Duodenal mucosa (tissue), 2 donors: ENCODE results near the gene CCDC66.

Source experiments
- H3K27ac ChIP-seq: one replicate; pipeline ENCODE4 v1.7.0; 2013; ENCODE audit warnings: low read depth, low read length
- H3K27me3 ChIP-seq, 2 donors: one replicate each; pipeline ENCODE4 v1.7.0; 2013; ENCODE audit warnings: low read length in 2 of 2, control low read depth in 1 of 2; ENCODE audit not compliant: insufficient read depth in 2 of 2, control insufficient read depth in 1 of 2
- H3K36me3 ChIP-seq, 2 donors: one replicate each; pipeline ENCODE4 v1.7.0; 2013; ENCODE audit warnings: low read length in 2 of 2, control low read depth in 1 of 2; ENCODE audit not compliant: insufficient read depth in 2 of 2, control insufficient read depth in 1 of 2
- H3K4me1 ChIP-seq, 2 donors: one replicate each; pipeline ENCODE4 v1.7.0; 2013; ENCODE audit warnings: low read length in 2 of 2, control low read depth in 1 of 2; ENCODE audit not compliant: insufficient read depth in 2 of 2, control insufficient read depth in 1 of 2
- H3K4me3 ChIP-seq, 2 donors: one replicate each; pipeline ENCODE4 v1.7.0; 2013; ENCODE audit warnings: low read length in 2 of 2, low read depth in 1 of 2
- H3K9ac ChIP-seq, 2 donors: one replicate each; pipeline ENCODE4 v1.7.0; 2013; ENCODE audit warnings: low read length in 2 of 2, low read depth in 1 of 2
- H3K9me3 ChIP-seq, 2 donors: one replicate each; pipeline ENCODE4 v1.7.0; 2013; ENCODE audit warnings: low read length in 2 of 2, control low read depth in 1 of 2; ENCODE audit not compliant: control insufficient read depth in 1 of 2

Gene CCDC66

DNA sequence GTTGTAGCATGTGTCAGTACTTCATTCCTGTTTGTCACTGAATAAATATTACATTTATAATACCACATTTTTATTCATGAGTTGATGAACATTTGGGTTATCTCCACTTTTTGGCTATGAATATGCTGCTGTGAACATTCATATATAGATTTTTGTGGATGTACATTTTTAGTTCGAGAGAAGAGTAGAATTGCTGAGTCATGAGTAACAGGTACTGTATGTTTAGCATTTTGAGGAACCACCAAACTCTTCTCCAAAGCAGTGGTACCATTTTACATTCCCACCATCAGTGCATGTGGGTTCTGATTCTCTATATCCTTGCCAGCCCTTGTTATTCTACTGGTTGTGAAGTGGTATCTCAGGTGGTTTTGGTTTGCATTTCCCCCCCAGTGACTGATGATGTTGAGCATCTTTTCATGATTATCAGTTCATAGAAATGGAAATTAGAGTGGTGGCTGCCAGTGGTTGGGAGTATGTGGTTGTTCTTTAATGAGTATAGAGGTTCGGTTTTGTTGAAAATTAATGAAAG lies 59.6 kb downstream of the CCDC66 start:
- Histone ChIP-seq H3K4me3 (no peak overlapping the region), H3K27me3 (no peaks in the 10 kb centered on the region), H3K9me3 (no peaks in the 10 kb centered on the region), H3K27ac (no peak overlapping the region), H3K9ac (no peak overlapping the region), H3K4me1 (peaks cover 0 to 8% of the 10 kb centered on the region in 2 donors), H3K36me3 (peaks cover 33 to 43% of the 10 kb centered on the region in 2 donors)

DNA sequence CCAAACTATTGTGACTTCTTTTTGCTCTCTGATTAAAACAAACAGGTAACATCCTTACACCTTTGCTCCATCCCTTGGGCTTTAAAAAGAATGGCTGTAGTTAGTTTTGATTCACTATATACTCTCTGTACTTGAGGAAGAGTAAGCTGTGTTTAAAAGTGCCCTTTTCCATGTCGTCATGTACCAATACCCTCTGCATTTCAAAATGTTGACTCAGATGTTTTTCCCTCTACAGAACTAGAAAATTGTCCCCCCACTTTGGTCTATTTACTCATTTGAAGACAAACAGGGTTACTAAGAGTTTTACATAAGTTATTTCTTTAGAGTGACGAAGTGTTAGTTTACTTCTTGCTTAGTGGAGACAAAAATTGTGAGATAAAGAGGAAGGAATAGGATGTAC lies 63.4 kb downstream of the CCDC66 start:
- Histone ChIP-seq H3K4me3 (no peak overlapping the region), H3K36me3 (peaks cover 35 to 57% of the 10 kb centered on the region in 2 donors), H3K9me3 (no peaks in the 10 kb centered on the region), H3K9ac (no peak overlapping the region), H3K27ac (no peak overlapping the region), H3K4me1 (peaks cover 0 to 13% of the 10 kb centered on the region in 2 donors), H3K27me3 (no peaks in the 10 kb centered on the region)

DNA sequence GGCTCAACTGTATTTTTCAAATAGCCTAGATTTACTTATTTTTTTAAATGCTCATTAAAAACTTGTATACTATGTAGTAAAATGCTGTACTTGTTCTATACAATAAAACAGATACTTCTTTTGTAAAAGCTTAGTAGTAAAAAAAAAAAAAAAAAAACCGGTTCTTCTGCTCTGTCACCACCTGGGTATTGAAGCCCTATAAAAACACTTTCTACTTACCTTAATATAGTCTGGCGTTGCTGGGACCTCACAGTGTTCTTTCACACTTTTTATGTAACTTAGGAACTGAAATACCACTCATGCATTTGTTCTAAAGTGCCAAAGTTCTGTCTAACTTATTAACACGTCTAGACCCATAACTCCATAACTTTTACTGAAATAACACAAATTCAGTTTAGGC lies 64.7 kb downstream of the CCDC66 start:
- Histone ChIP-seq H3K9me3 (no peaks in the 10 kb centered on the region), H3K4me1 (peaks cover 0 to 13% of the 10 kb centered on the region in 2 donors), H3K9ac (no peak overlapping the region), H3K27me3 (no peaks in the 10 kb centered on the region), H3K4me3 (no peak overlapping the region), H3K27ac (no peak overlapping the region), H3K36me3 (peaks cover 35 to 66% of the 10 kb centered on the region in 2 donors)

DNA sequence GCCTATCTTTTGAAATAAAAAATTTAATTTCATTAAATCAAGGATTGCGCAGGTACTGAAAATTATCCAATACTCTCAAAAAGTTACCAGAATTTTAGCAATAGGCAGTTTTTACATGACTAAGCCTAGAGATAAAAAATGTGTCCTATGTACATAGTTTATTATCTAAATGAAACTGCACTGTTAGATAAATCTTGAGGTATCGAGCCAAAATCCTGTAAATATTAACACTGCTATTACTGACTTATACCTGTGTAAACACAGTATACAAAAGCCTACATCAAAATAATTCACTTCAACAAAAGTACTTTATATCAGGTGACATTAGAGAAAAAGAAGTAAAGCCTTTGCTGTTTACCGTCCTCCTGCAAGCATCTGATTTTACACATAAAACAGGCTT lies 65.4 kb downstream of the CCDC66 start:
- H3K36me3 ChIP-seq: peaks cover 38 to 69% of the 10 kb centered on the region in 2 donors
- no peak overlapping the region for H3K9ac ChIP-seq
- H3K27ac ChIP-seq: no peak overlapping the region
- no peaks in the 10 kb centered on the region for H3K27me3 ChIP-seq
- H3K4me3 ChIP-seq: no peak overlapping the region
- H3K4me1 ChIP-seq: peaks cover 0 to 13% of the 10 kb centered on the region in 2 donors
- H3K9me3 ChIP-seq: no peaks in the 10 kb centered on the region

DNA sequence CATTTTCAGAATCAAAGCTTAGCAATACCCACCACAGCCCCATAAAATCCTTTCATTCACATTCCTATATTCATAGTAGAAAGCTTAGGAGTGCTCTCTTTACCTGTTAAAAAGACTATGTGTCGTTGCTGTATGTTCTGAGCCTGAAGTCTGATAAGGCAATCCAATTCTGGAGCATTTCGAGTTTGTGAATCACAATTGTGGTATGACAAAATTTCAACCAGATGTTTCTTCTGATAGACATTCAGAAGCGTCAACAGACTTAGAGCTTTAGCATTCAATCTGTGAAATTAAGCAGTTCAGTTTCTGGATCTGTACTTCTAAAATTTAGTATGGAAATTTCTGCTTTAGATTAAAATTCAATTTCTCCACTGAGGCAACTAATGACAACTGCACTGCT lies 67.8 kb downstream of the CCDC66 start:
- H3K9me3 ChIP-seq: no peaks in the 10 kb centered on the region
- H3K4me3 ChIP-seq: no peak overlapping the region
- no peak overlapping the region for H3K9ac ChIP-seq
- no peaks in the 10 kb centered on the region for H3K27me3 ChIP-seq
- peaks cover 25 to 66% of the 10 kb centered on the region in 2 donors for H3K36me3 ChIP-seq
- H3K4me1 ChIP-seq: peaks cover 11 to 21% of the 10 kb centered on the region in 2 donors
- no peak overlapping the region for H3K27ac ChIP-seq

DNA sequence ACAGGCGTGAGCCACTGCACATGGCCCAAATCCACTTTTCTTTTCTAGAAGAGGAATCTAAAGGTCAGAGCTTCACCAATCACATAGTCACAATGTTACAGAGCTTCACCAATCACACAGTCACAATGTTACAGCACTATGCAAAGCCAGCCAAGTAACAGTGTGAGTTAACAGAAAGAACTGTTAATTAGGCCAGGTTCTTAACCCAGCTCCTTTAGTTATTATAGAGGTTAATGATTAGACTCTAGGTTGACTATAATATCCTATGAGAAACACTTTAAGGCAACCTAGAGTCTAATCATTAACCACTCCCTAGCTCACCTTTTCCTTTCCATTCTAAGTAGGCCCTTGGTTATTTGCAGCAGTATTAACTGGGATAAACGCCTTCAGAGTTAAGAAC lies 72.1 kb downstream of the CCDC66 start:
- Histone ChIP-seq H3K9ac (no peak overlapping the region), H3K9me3 (no peaks in the 10 kb centered on the region), H3K36me3 (peaks cover 16 to 54% of the 10 kb centered on the region in 2 donors), H3K4me3 (no peak overlapping the region), H3K27ac (no peak overlapping the region), H3K4me1 (peaks cover 8 to 13% of the 10 kb centered on the region in 2 donors), H3K27me3 (no peaks in the 10 kb centered on the region)

DNA sequence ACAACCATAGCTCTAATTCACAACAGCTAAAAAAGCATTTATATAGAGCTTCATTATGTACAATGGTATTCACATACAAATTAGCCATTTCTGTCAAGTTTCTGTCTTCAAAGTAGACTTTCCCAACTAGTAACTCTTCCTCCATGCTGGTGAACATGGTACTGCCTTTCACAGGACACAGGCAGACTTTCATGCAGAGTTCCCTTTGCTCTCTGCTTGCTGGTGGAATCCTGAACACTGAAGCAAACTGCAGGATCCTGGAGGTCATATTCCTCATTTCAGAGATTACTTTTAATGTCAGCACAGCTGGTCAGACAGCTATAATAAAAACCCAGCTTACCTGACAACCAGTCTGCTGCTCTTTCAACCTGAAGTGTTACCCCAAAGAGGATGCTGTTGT lies 72.5 kb downstream of the CCDC66 start:
- no peak overlapping the region for H3K27ac ChIP-seq

DNA sequence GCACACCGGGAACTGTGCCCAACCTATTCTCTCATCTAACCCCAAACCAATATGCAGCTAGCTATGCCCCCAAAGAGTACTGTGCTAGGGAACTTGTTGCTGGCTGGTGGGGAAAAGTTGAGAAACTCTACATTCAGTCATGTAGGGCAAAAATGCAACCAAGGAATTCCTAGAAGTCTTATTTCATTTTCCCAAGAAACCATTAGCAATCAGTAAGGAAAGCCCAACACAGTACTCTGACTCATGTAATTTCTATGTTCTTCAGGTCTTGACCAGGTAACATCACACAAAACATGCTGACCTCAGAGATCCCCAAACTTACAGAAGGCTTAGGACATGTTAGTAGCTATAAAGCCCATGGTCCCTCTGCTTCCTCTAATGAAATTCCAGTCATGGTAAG lies 74.0 kb downstream of the CCDC66 start:
- H3K4me3 ChIP-seq: no peak overlapping the region
- H3K9me3 ChIP-seq: no peaks in the 10 kb centered on the region
- peaks cover 8 to 13% of the 10 kb centered on the region in 2 donors for H3K4me1 ChIP-seq
- no peaks in the 10 kb centered on the region for H3K27me3 ChIP-seq
- H3K27ac ChIP-seq: no peak overlapping the region
- H3K9ac ChIP-seq: no peak overlapping the region
- peaks cover 19 to 43% of the 10 kb centered on the region in 2 donors for H3K36me3 ChIP-seq

More for the DNA sequence above, 72.5 kb downstream of the CCDC66 start:
- Histone ChIP-seq H3K36me3 (peaks cover 13 to 50% of the 10 kb centered on the region in 2 donors), H3K9me3 (no peaks in the 10 kb centered on the region), H3K4me3 (no peak overlapping the region), H3K27me3 (no peaks in the 10 kb centered on the region), H3K4me1 (peaks cover 8 to 13% of the 10 kb centered on the region in 2 donors), H3K9ac (no peak overlapping the region)

DNA sequence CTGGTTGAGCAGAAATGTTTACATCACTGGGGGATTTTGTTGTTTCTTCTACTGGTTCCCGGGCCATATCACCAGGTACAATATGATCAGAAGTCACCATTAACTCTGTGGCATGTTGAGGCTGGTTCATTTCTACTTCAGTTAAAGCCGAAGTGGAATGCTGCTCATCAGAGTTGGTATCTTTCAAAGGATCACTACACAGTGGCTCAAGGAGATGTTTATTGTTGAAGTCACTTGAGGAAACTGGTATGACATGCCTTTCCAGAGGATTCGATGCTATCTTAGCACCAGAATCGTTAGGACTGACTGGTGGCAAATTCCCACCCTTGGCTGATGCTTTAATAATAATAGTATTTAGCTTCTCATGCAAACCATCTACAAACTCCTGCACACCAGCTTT lies 76.2 kb downstream of the CCDC66 start:
- no peak overlapping the region for H3K4me3 ChIP-seq
- no peaks in the 10 kb centered on the region for H3K27me3 ChIP-seq
- H3K9ac ChIP-seq: no peak overlapping the region
- H3K9me3 ChIP-seq: no peaks in the 10 kb centered on the region
- peaks cover 20 to 29% of the 10 kb centered on the region in 2 donors for H3K36me3 ChIP-seq
- H3K4me1 ChIP-seq: peaks cover 8 to 13% of the 10 kb centered on the region in 2 donors
- no peak overlapping the region for H3K27ac ChIP-seq

DNA sequence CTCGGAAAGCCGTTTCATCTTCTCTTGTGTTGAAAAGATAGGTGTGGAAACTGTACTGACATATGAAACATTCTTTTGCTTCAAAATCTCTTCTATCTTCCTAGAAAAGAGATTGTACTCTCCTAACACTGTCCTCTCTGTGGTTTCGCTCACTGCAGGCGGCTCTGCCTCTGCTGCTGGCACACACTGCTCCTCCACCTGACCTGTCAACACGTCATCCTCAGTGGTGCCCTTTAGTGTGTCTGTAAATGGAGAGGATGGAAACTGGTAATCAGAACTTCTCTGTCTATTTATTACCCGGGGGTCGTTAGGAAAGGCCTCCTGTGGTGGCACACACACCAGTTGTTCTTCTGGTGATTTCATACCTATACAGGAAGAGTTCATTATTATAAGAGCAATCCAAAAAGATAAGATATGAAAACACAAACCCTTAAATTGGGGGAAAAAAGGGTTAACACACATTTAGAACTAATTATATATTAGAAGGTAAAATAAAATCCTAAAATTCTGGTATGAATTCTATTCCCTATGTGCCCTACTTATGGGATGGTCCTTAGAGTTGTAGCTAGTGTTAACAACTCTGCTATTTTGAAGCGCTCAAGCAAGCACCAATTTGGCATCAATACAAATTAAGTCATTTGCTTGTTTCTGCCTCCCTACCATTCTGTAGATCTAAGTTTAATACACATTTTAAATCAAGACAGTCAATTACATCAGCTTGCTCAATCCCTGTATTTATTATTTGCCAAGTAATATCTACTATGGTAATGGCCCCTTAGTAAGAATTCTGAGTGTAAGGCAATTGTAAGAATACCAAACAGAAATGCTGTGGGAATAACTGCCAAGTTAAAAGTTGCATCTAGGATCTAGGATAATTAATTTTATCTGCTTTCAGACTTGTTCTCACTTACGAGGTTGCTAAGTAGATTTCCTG lies 76.9 kb downstream of the CCDC66 start:
- peaks cover 6 to 9% of the 10 kb centered on the region in 2 donors for H3K4me1 ChIP-seq
- H3K4me3 ChIP-seq: no peak overlapping the region
- H3K9ac ChIP-seq: no peak overlapping the region
- H3K9me3 ChIP-seq: no peaks in the 10 kb centered on the region
- H3K27me3 ChIP-seq: no peaks in the 10 kb centered on the region
- peaks cover 24 to 33% of the 10 kb centered on the region in 2 donors for H3K36me3 ChIP-seq
- H3K27ac ChIP-seq: no peak overlapping the region
